HepG2 (cell line): ENCODE measurements around the gene TRIM72. TPM values are rescaled to one million over a fixed set of nuclear protein-coding genes. Genes with fewer than 3 reads are reported as not detected.

Source experiments
- ATAC-seq: fragments of 200-7000 bp; cut with Tn5 transposase; 3 replicates; pipeline ENCODE4 v1.9.1; 2020; ENCODE audit warnings: mild to moderate bottlenecking, moderate library complexity
- BruUV-seq: library from RNA; stranded (reverse); fragments of 400-500 nt; replicated peaks from 2 replicates; lab custom pipeline; 2021; lab: Mats Ljungman, UMichigan
- CTCF ChIA-PET: fragments of 300-600 bp; formaldehyde crosslinking; extraction: SDS; loops from one replicate; lab custom pipeline; 2021; ENCODE audit warnings: low total read pairs, inconsistent platforms, low intra/inter-chr PET ratio; lab: Yijun Ruan, JAX
- POLR2A ChIA-PET: fragments of 350-600 bp; sonication (Branson Sonifier 250); formaldehyde crosslinking; loops from one replicate; lab custom pipeline; 2020; ENCODE audit warnings: antibody characterized with exemption, inconsistent platforms; lab: Yijun Ruan, JAX
- DNase-seq: peaks from one replicate; pipeline ENCODE4 v3.0.0-alpha.2; 2015; ENCODE audit warnings: low spot score
- FAIRE-seq: peaks from 3 replicates; lab custom pipeline; 2011; peaks lifted over from hg19 to GRCh38; lab: Jason Lieb, UNC
- H2AFZ ChIP-seq: one replicate; pipeline ENCODE4 v1.6.1; 2011; ENCODE audit warnings: low read length, inconsistent platforms
- H3K27ac ChIP-seq: fragments of 300-600 bp; 3 replicates; pipeline ENCODE4 v1.8.0; 2011; ENCODE audit warnings: mixed run types, mild to moderate bottlenecking, mixed read lengths, low read length, inconsistent platforms; ENCODE audit not compliant: insufficient read depth; ENCODE audit errors: extremely low read length
- H3K27me3 ChIP-seq, 2 experiments: fragments of 200-600 bp in 1 of 2; 2 replicates in 1 of 2; 3 replicates in 1 of 2; pipeline versions ENCODE4 v1.6.0 to v1.8.0; 2011; ENCODE audit warnings: low read length in 2 of 2, mild to moderate bottlenecking in 2 of 2, moderate library complexity in 2 of 2, inconsistent platforms in 1 of 2; ENCODE audit not compliant: insufficient read depth in 2 of 2, control insufficient read depth in 1 of 2
- H3K36me3 ChIP-seq, 2 experiments: fragments of 200-600 bp in 1 of 2; replicated peaks in 1 of 2; 2 replicates in 1 of 2; 3 replicates in 1 of 2; pipeline versions ENCODE4 v1.5.1 to v1.8.0; 2011; ENCODE audit warnings: low read length in 2 of 2, inconsistent platforms in 1 of 2; ENCODE audit not compliant: insufficient read depth in 2 of 2, control insufficient read depth in 1 of 2
- H3K4me1 ChIP-seq: 2 replicates; pipeline ENCODE4 v1.5.1; 2012; ENCODE audit warnings: low read length, inconsistent platforms; ENCODE audit not compliant: insufficient read depth
- H3K4me2 ChIP-seq: 2 replicates; pipeline ENCODE4 v1.6.0; 2011; ENCODE audit warnings: low read depth, low read length, inconsistent platforms
- H3K4me3 ChIP-seq, 3 experiments: fragments of 200-600 bp in 1 of 3; sonication (generic), shearing (Covaris generic) in 1 of 3; replicated peaks in 1 of 3; 2 replicates each; pipeline ENCODE4 v1.5.1; 2011 to 2016; ENCODE audit warnings: low read length in 3 of 3, inconsistent platforms in 2 of 3, low read depth in 2 of 3, mild to moderate bottlenecking in 2 of 3, control low read depth in 1 of 3, mixed read lengths in 1 of 3; ENCODE audit not compliant: insufficient read depth in 1 of 3
- H3K79me2 ChIP-seq: one replicate; pipeline ENCODE4 v1.6.1; 2011; ENCODE audit warnings: low read length, inconsistent platforms; ENCODE audit not compliant: insufficient read depth
- H3K9ac ChIP-seq: 2 replicates; pipeline ENCODE4 v1.6.0; 2011; ENCODE audit warnings: mild to moderate bottlenecking, low read depth, low read length, inconsistent platforms; ENCODE audit not compliant: insufficient read depth
- H3K9me3 ChIP-seq: 2 replicates; pipeline ENCODE4 v1.5.1; 2012; ENCODE audit warnings: mild to moderate bottlenecking, low read length
- H4K20me1 ChIP-seq: 2 replicates; pipeline ENCODE4 v1.6.0; 2011; ENCODE audit warnings: inconsistent platforms, mild to moderate bottlenecking, low read length, moderate library complexity; ENCODE audit not compliant: insufficient read depth
- ARNT ChIP-seq: fragments of 450-650 bp; IDR thresholded peaks from 2 replicates; pipeline ENCODE4 v1.6.1; 2017
- GATAD1 ChIP-seq: IDR thresholded peaks from 2 replicates; pipeline ENCODE4 v1.6.1; 2016; ENCODE audit warnings: missing genetic modification reagents, missing compliant biosample characterization
- GATAD2A ChIP-seq: IDR thresholded peaks from 2 replicates; pipeline ENCODE4 v1.6.1; 2016
- KDM6A ChIP-seq: IDR thresholded peaks from 2 replicates; pipeline ENCODE4 v1.6.1; 2016; ENCODE audit warnings: low read depth
- KLF9 ChIP-seq: IDR thresholded peaks from 2 replicates; pipeline ENCODE4 v1.6.1; 2016; ENCODE audit warnings: low read depth
- MEF2D ChIP-seq: sonication (generic); formaldehyde crosslinking; IDR thresholded peaks from 2 replicates; pipeline ENCODE4 v1.5.1; 2020; ENCODE audit warnings: mild to moderate bottlenecking, missing genetic modification reagents
- NCOA2 ChIP-seq: sonication (generic); formaldehyde crosslinking; IDR thresholded peaks from 2 replicates; pipeline ENCODE4 v1.8.0; 2022; ENCODE audit warnings: inconsistent platforms
- RCOR2 ChIP-seq: IDR thresholded peaks from 2 replicates; pipeline ENCODE4 v1.6.1; 2016; ENCODE audit warnings: missing biosample characterization, missing genetic modification reagents
- SOX6 ChIP-seq, 2 experiments: fragments of 450-650 bp in 1 of 2; sonication (generic) in 1 of 2; formaldehyde crosslinking in 1 of 2; IDR thresholded peaks; 2 replicates each; pipeline versions ENCODE4 v1.4.0 to v1.6.1; 2017 to 2020; ENCODE audit warnings: antibody characterized with exemption in 1 of 2, mild to moderate bottlenecking in 1 of 2, missing genetic modification reagents in 1 of 2
- SP5 ChIP-seq: IDR thresholded peaks from 2 replicates; pipeline ENCODE4 v1.6.1; 2016; ENCODE audit warnings: low read depth, borderline replicate concordance
- THAP11 ChIP-seq: IDR thresholded peaks from 2 replicates; pipeline ENCODE4 v1.6.1; 2016; ENCODE audit warnings: missing biosample characterization, missing genetic modification reagents
- ZFP36 ChIP-seq: fragments of 150-350 bp; IDR thresholded peaks from 2 replicates; pipeline ENCODE4 v1.6.1; 2018; ENCODE audit warnings: borderline replicate concordance, low read length, low read depth; ENCODE audit not compliant: partially characterized antibody
- ZNF17 ChIP-seq: sonication (generic); formaldehyde crosslinking; IDR thresholded peaks from 2 replicates; pipeline ENCODE4 v1.5.0; 2020; ENCODE audit warnings: mild to moderate bottlenecking, missing genetic modification reagents
- WGBS: methylation state at CpG from one replicate; pipeline ENCODE4 v1.1.6; 2017; ENCODE audit warnings: low lambda C conversion rate; 5-methylcytosine and 5-hydroxymethylcytosine counted together
- in situ Hi-C: cut with HindIII; loops from 2 replicates; pipeline ENCODE4 v1.10.0; 2017; ENCODE audit warnings: low pct_unique_long_range_greater_than_20kb; ENCODE audit not compliant: extremely low pct_ligation_motif_present
- intact Hi-C: fragments of 100-400 bp; cut with micrococcal nuclease; formaldehyde crosslinking; loops from one replicate; pipeline ENCODE4 v1.10.0; 2022; ENCODE audit not compliant: unreplicated experiment
- polyA plus RNA-seq, 8 experiments: library from polyadenylated mRNA; depleted of rRNA in 3 of 8; stranded (reverse) in 7 of 8; unstranded in 1 of 8; fragments of >200 nt; fragmentation: Illumina TruSeq in 4 of 8; extraction: Trizol in 4 of 8; gene quantifications; 2 replicates each; pipeline versions ENCODE4 v1.2.1 to v1.2.3, GENCODE V29; 2011 to 2016; ENCODE audit warnings: low read depth in 4 of 8, missing spikeins in 1 of 8, mixed read lengths in 1 of 8; ENCODE audit not compliant: insufficient read depth in 1 of 8
- total RNA-seq, 5 experiments: library from RNA; depleted of rRNA; stranded (reverse); fragments of >200 nt; fragmentation: Illumina TruSeq; extraction: Trizol; gene quantifications; 2 replicates each; pipeline ENCODE4 v1.2.3, GENCODE V29; 2016; ENCODE audit warnings: low read depth in 1 of 5
- TF ChIP-seq, protein P1 (sequence below): sonication (generic); formaldehyde crosslinking; conservative IDR thresholded peaks from 2 replicates; pipeline ENCODE4 v1.8.1; 2023; ENCODE audit warnings: missing genetic modification reagents
- TF ChIP-seq, protein P2 (sequence below): sonication (generic); formaldehyde crosslinking; IDR thresholded peaks from 2 replicates; pipeline ENCODE4 v1.5.0; 2020; ENCODE audit warnings: mild to moderate bottlenecking, missing genetic modification reagents, borderline replicate concordance
- TF ChIP-seq, protein P3 (sequence below): sonication (generic); formaldehyde crosslinking; IDR thresholded peaks from 2 replicates; pipeline ENCODE4 v1.4.0; 2020; ENCODE audit warnings: mild to moderate bottlenecking, missing genetic modification reagents
- TF ChIP-seq, protein P4 (sequence below): sonication (generic); formaldehyde crosslinking; IDR thresholded peaks from 2 replicates; pipeline ENCODE4 v1.8.1; 2023; ENCODE audit warnings: missing genetic modification reagents, inconsistent platforms, borderline replicate concordance

The TRIM72 gene
- total and polyA plus RNA-seq, 2 of the 13 experiments (the other 11 are each of a cell fraction or from before 2014, with no cell fraction given), result not detected

DNA sequence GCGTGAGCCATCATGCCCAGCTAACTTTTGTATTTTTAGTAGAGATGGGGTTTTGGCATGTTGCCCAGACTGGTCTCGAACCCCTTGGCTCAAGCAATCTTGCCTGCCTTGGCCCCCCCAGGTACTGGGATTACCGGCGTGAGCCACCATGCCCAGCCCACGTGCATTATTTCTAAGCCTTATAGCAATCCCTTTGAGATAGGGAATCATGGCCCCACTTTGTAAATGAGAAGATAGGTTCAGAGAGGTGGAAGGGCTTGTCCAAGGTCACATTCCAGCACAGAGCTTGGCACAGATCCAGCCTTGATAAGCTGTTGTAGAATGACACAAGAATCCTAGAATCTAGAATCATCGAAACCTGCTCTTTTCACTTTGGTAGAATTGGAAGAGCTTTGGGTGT lies 7.1 kb upstream of the TRIM72 start:
- H3K27ac ChIP-seq, result no peak overlapping the region
- in situ Hi-C loops (loop anchor here (25.0 kb wide), 2 partner anchors 231 to 656 kb away; partner anchors contain the start of genes COX6A2, ZNF267 and ZNF843), intact Hi-C loops (no loop called here)
- ChIA-PET CTCF (no interaction called here), POLR2A (interaction anchor here (0.8 to 3.2 kb wide), 5 partner anchors 9 to 89 kb away, joined by 3 to 22 read pairs (median 3); partner anchors contain the start of genes FUS and KAT8)
- H3K4me3 ChIP-seq, result no peak overlapping the region
- no peaks in the 10 kb centered on the region for H3K79me2 ChIP-seq
- H3K9me3 ChIP-seq, result no peaks in the 10 kb centered on the region
- 3% methylated on average over 6 of the region's 6 CpGs for WGBS
- peaks cover 38% of the 10 kb centered on the region for H3K4me1 ChIP-seq
- no peak overlapping the region for H2AFZ ChIP-seq
- DNase-seq, result peak; percentile 79
- H3K36me3 ChIP-seq, result no peaks in the 10 kb centered on the region
- peak overlapping the region; percentile 19; the same call in 1 of the 2 replicates for H3K4me2 ChIP-seq
- peak; percentile 39 for FAIRE-seq
- ATAC-seq, result no peak
- no peak overlapping the region for H3K9ac ChIP-seq
- no TSS peak for BruUV-seq
- H4K20me1 ChIP-seq, result no peaks in the 10 kb centered on the region
- H3K27me3 ChIP-seq, result peaks cover 3 to 40% of the 10 kb centered on the region in 2 experiments; a peak in 4 of 5 replicates
- TF ChIP-seq, protein P1, sequence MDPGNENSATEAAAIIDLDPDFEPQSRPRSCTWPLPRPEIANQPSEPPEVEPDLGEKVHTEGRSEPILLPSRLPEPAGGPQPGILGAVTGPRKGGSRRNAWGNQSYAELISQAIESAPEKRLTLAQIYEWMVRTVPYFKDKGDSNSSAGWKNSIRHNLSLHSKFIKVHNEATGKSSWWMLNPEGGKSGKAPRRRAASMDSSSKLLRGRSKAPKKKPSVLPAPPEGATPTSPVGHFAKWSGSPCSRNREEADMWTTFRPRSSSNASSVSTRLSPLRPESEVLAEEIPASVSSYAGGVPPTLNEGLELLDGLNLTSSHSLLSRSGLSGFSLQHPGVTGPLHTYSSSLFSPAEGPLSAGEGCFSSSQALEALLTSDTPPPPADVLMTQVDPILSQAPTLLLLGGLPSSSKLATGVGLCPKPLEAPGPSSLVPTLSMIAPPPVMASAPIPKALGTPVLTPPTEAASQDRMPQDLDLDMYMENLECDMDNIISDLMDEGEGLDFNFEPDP (CRISPR knock-in tag), result no peak
- TF ChIP-seq ARNT, result no peak
- TF ChIP-seq, protein P2, sequence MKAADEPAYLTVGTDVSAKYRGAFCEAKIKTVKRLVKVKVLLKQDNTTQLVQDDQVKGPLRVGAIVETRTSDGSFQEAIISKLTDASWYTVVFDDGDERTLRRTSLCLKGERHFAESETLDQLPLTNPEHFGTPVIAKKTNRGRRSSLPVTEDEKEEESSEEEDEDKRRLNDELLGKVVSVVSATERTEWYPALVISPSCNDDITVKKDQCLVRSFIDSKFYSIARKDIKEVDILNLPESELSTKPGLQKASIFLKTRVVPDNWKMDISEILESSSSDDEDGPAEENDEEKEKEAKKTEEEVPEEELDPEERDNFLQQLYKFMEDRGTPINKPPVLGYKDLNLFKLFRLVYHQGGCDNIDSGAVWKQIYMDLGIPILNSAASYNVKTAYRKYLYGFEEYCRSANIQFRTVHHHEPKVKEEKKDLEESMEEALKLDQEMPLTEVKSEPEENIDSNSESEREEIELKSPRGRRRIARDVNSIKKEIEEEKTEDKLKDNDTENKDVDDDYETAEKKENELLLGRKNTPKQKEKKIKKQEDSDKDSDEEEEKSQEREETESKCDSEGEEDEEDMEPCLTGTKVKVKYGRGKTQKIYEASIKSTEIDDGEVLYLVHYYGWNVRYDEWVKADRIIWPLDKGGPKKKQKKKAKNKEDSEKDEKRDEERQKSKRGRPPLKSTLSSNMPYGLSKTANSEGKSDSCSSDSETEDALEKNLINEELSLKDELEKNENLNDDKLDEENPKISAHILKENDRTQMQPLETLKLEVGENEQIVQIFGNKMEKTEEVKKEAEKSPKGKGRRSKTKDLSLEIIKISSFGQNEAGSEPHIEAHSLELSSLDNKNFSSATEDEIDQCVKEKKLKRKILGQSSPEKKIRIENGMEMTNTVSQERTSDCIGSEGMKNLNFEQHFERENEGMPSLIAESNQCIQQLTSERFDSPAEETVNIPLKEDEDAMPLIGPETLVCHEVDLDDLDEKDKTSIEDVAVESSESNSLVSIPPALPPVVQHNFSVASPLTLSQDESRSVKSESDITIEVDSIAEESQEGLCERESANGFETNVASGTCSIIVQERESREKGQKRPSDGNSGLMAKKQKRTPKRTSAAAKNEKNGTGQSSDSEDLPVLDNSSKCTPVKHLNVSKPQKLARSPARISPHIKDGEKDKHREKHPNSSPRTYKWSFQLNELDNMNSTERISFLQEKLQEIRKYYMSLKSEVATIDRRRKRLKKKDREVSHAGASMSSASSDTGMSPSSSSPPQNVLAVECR (CRISPR knock-in tag), result peak; percentile 24; the same call in 1 of the 2 replicates
- TF ChIP-seq KDM6A, result peak; percentile 21; the same call in 1 of the 2 replicates
- TF ChIP-seq KLF9 (CRISPR knock-in tag), result no peak
- TF ChIP-seq SP5 (CRISPR knock-in tag), result 0 out of 2 replicates have a peak, but pooled peaks have one; percentile 32
- 0 out of 2 replicates have a peak, but pooled peaks have one; percentile 49 for TF ChIP-seq MEF2D (CRISPR knock-in tag)
- TF ChIP-seq, protein P3, sequence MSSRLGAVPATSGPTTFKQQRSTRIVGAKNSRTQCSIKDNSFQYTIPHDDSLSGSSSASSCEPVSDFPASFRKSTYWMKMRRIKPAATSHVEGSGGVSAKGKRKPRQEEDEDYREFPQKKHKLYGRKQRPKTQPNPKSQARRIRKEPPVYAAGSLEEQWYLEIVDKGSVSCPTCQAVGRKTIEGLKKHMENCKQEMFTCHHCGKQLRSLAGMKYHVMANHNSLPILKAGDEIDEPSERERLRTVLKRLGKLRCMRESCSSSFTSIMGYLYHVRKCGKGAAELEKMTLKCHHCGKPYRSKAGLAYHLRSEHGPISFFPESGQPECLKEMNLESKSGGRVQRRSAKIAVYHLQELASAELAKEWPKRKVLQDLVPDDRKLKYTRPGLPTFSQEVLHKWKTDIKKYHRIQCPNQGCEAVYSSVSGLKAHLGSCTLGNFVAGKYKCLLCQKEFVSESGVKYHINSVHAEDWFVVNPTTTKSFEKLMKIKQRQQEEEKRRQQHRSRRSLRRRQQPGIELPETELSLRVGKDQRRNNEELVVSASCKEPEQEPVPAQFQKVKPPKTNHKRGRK (CRISPR knock-in tag), result peak; percentile 57; the same call in 1 of the 2 replicates
- 0 out of 2 replicates have a peak, but pooled peaks have one; percentile 40 for TF ChIP-seq RCOR2 (CRISPR knock-in tag)
- peak; percentile 66; the same call in 1 of the 2 replicates for TF ChIP-seq NCOA2 (CRISPR knock-in tag)
- no peak for TF ChIP-seq ZFP36
- peak; percentile 73 for TF ChIP-seq GATAD2A
- TF ChIP-seq ZNF17 (CRISPR knock-in tag), result no peak
- peak; percentile 60 for TF ChIP-seq THAP11
- no peak for TF ChIP-seq SOX6 (IDR thresholded peaks at IDR 0.05)
- TF ChIP-seq SOX6 (CRISPR knock-in tag; IDR thresholded peaks at IDR 0.05), result peak; percentile 81
- 0 out of 2 replicates have a peak, but pooled peaks have one; percentile 30 for TF ChIP-seq GATAD1 (CRISPR knock-in tag)
- TF ChIP-seq, protein P4, sequence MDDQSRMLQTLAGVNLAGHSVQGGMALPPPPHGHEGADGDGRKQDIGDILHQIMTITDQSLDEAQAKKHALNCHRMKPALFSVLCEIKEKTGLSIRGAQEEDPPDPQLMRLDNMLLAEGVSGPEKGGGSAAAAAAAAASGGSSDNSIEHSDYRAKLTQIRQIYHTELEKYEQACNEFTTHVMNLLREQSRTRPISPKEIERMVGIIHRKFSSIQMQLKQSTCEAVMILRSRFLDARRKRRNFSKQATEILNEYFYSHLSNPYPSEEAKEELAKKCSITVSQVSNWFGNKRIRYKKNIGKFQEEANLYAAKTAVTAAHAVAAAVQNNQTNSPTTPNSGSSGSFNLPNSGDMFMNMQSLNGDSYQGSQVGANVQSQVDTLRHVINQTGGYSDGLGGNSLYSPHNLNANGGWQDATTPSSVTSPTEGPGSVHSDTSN (CRISPR knock-in tag), result no peak
